ENCODE measurements around the gene ZFYVE21.

The ZFYVE21 gene

DNA sequence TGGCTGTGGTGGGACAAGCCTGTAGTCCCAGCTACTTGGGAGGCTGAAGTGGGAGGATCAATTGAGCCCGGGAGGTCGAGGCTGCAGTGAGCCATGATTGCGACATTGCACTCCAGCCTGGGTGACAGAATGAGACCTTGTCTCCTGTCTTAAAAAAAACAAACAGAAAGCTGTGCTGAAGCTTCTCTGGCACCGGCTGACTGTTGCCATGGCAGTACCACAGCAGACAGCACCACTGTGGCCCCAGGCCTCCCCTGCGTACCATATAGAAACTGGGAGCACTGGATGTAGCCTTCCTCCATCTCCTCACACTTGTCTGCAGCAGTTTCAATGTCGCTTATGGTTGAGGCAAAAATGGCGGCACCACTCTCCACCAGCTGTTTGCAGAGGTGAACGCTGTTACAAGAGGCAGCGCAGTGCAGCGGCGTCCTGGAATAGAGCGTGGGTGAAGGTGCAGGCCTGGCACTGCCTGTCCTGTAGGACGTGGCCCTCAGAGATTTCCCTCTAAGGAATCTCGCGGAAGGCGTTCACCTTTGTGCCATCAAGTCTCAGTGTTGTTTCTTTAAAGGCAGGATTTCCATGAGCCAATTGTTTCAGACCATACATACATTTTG is 21.9 kb downstream of the ZFYVE21 start:
- DNase-seq (ENCODE audit: low spot score), result no peak

DNA sequence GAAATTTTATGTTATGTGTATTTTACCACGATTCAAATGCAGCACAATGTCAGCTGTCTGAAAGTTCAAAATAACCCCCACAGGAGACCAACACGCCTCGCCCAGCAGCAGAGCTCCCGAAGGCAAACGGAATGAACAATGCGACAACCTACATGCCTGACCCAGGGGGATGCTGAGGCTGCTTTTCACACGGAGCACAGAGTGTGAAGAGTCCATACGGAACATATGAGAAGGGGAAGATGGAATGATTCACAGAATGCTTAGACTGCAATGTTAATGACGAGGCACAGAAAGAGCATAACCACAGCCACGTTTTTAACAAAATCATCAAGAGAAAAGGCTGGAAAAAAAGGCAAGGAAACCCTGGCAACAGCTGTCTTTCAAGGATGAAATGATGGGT is 22.6 kb downstream of the ZFYVE21 start:
- DNase-seq (ENCODE audit: low spot score), result no peak

DNA sequence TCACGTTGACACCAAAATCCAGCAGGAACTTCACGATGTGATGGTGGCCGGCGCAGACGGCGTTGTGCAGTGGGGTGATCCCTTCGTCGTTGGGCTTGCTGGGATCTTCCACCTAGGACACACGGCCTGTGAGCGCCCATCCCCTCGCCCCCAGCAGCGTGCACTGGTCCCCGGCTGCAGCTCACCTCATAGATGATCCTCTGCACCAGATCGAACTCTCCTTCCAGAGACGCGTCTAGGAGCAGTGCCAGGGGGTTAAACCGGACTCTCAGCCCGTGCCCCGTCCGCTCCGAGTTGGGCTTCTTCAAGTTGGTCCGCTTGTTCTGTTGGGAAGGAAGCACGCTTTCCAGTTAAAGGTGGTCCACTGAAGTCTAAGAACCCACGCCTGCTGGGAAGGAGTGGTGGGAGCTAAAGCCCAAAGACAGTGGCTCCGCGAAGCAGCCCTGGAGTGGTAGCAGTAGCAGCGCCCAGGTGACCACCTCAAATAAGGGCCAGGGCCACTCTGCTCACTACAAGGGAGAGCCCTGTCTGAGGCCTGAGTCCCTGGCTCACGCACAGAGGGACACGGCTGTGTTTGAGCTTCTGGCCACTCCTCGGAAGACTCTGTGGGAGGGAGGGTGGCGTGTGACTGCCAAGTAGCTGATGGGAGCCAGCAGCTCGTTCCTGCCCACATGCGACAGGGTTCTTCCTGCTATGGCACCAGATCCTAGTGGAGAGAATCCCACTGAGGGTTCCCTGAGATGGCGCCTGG is 23.3 kb downstream of the ZFYVE21 start:
- DNase-seq (ENCODE audit: low spot score), result no peak

DNA sequence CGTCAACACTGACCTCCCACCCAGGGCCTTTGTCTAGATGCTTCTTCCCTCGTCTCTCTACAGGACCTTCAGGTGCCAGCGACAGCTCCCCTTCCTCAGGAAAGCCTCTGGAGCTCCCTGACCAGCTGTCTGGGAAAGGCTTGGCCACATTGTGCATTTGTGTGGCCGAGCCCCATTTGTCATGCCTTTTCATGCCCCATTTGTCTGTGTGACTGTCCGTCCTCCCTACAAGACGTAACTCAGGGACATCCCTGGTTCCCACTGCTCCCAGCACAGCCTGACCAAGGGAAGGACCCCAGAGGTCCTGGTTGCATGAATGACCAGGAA is 23.8 kb downstream of the ZFYVE21 start:
- DNase-seq (ENCODE audit: low spot score), result no peak

DNA sequence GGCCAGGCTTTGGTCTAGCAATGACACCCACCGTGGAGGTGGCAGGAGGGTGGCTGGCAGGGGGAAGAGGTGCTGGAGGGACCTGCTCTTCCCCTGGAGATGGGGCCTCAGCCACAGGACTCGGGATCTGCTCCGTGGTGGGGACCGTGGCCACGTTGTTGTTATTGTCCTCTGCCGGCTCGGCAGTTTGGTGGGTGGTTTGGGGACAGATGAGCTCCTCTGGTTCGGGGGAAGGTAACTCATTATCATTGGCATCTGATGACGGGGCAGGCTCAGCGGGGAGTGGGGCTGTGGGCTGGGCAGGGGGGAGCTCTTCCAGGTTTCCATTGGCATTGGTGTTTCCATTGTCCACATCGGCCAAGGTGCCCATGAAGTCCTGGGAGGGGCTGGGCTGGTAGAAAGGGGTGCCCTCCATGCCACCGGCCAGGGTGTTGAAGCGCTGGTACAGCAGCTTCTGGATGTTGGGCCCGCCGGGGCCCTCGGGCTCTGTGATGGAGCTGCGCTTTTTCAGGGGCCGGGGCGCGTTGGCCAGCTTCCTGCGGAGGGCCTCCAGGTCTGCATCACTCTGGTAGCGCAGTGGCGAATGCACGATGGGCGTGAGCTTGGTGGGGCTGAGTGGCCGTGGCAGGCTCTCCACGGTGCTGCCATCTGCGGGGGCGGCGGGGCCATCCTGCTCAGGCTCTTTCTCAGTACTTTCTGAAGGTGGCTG is 24.3 kb downstream of the ZFYVE21 start:
- no peak for DNase-seq (ENCODE audit: low spot score)

DNA sequence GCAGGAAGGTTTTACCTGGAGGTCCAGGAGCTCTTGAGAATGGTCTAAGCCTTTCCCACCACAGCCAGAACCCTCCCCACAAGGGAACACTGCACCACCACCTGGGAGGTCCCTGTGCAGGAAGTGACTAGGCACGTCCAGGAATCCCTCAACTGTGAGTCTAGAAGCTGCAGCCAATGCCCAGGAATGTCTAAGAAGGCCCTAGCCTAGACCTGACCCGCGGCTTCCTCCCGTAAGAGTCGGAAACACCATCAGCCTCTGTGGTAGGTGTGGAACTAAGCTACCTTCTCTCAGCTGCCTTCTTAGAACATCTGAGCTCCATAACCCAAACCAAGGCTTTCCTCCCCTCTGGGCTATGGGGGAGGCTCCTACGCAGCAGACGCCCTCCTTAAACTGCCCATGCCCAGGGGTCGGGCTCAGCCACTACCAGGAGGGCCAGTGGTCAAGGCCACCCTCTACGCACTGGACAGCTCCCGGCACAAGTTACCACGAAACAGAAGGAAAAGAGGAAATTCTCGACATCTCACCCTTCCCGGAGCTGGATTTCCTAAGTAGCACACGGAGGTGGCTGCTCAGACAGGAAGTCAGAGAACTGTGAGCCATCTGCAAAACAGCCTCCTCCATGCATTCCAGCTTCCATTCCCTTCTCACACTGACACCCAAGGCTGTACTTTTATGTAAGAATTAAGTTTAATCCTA is 25.5 kb downstream of the ZFYVE21 start:
- DNase-seq (ENCODE audit: low spot score), result no peak

DNA sequence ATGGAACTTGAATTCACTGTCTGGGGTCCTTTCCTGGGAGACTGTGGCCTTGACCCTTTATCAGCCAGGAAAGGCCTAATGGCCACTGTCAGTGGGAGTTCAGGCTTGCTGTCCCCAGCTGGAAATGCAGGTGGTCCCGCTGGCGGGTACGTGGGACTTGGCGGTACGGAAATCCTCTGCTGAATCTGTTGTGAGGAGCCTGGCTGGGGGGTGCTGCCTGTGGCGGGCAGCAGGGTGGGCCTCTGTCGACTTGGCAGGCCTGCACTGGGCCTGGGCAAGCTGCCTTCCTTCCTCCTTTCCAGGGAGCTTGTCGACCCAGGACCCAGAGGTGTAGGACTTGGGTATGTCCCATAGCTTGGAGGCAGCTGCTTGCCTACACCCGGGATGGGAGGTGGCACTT is 26.3 kb downstream of the ZFYVE21 start:
- DNase-seq (ENCODE audit: low spot score), result no peak

DNA sequence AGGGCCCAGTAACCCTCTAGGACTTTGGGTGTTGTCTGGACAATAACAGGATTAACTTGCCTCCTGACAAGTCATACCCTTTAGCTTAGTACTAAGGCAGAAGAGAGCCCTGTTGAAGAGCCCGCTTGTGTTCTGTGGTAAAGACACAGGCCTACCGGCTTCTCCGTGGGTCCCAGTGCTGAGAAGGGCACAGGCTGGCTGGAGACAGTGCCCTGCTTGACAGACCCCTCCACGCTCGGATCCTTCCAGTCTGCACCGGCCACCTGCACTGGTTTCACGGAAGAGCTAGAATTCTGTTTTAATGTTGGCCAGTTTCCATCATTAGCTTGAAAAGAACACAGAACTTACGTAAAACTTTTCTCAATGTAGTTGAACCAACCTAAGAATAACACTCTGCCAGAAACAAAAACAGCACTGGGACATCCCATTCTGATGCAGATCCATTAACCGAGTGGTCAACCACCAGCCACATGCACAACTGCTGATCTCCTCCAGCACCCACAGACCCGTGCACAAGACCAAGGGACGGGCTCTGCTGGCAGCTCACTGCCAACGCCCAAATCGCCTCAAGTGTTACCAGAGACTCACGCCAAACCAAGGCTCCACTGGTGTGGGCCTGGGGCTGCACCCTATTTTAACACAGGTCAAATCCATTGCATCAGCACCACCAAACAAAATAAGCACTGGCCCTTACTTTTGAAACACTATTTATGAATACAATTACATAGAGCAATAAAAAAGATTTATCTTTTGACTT is 27.1 kb downstream of the ZFYVE21 start:
- DNase-seq (ENCODE audit: low spot score), result no peak

DNA sequence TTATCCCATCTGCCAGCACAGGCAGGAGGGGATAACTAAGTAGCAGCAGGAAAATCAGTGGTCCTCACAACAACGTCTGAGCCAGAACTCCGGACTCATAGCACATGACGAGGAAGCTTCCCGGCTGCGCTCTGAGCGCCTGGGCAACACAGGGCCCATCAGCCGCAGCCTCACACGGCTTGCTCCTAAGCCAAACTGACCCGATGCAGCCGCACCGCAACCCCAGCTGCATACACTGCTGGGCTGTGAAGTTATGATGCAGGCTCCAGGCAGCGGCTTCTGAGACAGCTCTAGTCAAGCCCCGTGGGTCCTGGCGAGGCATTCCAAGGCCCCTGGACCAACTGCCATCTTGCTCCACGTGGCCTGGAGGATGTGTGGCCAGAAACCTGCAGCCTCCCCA is 28.1 kb downstream of the ZFYVE21 start:
- DNase-seq (ENCODE audit: low spot score), result no peak

DNA sequence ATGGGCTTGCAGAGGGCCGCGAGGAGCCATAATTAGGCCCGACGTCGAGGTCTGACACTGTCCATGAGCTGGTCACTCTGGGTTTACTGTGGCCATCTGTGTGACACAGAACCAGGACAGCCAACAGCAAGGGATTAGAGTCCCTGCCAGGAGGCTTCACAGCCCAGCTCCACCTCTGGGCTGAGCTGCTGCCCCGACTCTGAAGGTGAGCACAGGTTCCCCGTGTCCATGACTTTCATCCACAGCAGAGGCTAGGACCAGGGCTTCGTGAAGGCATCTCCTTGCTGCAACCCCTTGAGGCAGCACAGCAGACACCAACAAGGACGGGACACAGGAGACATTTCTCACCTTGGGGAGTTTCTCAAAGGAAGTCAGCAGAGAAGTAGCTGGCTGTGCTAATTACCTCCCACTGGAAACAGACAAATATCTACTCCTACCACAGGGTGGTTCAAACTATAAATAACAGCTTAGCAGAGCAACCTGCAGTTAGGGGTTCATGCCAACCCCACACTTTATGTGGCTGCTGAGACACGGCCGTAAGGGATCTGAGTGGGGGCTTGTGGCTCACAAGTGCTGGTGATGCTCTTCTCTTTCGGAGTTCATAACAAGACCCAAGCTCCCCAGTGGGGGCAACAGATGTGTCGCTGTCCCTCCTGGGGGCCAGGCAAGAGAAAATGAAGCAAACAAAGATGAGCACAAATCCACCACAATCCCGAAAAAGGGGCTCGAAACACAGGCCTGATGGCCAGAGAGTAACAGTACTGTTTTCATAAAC is 29.2 kb downstream of the ZFYVE21 start:
- no peak for DNase-seq (ENCODE audit: low spot score)

DNA sequence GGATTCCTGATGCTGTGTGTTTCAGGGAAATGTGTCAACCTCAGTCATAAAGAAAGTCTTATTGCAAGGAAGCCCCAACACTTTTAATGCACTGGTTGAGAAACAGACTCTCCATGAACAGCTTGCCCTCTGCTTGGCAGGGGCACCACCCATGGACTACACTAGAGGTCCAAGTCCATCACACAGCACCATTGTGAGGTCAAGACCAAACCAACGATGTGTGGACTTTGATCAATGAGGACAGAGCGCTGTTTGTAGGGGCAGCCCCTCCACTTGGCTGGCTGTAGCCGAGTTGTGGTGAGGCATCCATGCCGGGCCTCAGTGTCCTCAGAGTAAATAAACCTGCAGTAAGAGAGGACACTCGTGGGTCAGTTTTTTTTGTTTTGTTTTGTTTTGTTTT is 29.8 kb downstream of the ZFYVE21 start:
- DNase-seq (ENCODE audit: low spot score), result no peak

DNA sequence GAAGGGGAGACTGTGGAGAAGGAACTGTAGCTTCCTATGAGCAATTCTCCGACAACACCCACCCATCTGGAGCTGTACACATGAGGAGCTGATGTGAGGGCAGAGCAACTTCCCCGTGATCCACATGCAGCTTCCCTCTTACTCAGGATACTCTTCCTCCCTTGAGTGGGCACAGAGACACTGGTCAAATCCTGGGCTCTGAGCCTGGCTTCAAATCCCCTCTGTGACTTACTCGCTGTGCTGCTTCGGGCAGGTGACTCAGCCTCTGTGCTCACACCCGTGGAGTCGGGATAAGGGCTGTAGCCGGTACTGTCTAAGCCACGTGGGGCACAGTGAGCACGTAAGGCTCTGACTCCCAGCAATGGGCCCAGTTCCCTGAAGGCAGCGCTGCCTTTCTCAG is 31.1 kb downstream of the ZFYVE21 start:
- DNase-seq (ENCODE audit: low spot score), result no peak

DNA sequence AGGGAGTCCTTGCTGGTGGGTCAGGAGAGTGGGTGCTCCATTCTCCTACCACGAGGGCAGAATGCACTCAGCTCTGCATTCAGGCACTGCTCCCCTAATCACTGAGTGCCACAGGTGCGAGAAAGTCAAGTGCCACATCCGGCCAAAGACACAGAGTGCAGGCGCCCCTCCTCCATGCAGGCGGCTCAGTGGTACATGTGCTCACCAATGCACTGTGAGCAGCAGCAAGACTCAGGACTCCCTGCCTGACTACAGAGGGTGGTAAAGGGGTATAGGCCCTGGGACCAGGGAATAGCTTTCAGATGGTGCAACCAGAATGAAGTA is 32.9 kb downstream of the ZFYVE21 start:
- DNase-seq (ENCODE audit: low spot score), result no peak

DNA sequence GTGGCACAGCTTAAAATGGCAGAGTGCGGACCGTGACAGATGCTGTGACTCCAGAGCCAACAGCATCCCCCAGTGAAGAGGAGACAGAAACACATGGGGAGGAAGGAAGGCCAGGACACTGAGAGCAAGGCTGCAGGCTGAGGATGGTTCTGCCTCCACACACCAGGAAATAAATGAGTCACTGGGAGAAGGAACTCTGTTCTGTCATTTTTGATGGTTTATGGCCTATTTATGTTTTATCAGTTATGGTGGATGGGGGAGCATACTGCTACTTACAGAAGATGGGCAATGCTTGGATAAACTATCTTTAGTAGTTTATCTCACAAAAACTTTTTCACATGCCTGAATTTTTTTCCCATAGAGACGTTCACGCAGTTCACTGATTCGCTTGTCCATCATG is 33.8 kb downstream of the ZFYVE21 start:
- DNase-seq (ENCODE audit: low spot score), result no peak

DNA sequence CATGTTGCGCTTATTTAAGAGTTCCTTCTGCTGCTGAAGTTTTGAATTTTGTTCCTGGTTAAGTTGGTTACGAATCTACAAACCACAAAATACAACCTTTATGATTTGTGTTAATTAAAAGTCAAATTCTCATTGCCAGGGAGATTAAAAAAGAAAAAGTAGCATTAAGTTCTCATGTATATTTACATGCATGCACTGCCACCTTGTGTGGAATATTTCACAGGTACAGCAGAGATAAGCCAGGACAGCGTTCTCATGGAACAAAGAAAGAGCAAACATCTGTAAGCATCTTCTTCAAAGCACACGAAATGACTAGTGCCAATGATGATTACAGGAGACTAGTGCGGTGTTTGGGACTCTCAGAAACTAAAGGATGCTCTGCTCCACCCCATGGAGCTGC is 34.2 kb downstream of the ZFYVE21 start:
- DNase-seq (ENCODE audit: low spot score), result no peak

DNA sequence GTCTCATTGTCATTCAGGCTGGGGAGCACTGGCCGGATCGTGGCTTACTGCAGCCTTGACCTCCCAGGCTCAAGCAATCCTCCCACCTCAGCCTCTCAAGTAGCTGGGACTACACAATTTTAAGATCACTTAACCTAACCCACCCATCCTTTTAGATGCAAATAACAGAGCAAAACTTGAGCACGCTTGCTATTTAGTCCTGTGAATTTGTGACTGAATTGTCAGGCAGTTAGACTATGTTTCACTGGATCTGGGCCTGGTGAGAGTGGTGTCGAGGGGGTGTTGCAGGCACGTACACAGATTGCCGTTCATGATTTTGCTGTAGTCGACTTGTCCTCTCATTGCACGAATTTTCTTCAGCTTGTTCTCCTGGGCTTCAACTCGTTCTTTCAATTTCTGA is 38.2 kb downstream of the ZFYVE21 start:
- DNase-seq (ENCODE audit: low spot score), result no peak

DNA sequence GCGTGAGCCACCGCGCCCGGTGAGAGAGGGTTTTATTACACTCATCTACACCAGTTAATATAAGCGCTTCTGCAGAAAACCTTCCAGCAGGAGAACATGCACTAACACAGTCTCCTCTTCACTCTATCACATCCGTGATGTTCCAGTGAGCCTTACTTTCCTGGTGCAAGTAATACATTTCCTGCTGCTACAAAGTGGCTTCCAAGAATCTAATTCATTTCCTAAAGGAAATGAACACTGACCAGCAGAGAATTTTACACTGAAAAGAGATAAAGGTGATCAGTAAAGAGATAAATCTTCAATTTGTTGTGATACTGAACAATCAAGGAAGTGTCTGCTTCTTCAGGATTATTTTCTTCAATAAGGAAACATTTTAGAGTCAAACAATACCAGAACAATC is 39.5 kb downstream of the ZFYVE21 start:
- DNase-seq (ENCODE audit: low spot score), result no peak

DNA sequence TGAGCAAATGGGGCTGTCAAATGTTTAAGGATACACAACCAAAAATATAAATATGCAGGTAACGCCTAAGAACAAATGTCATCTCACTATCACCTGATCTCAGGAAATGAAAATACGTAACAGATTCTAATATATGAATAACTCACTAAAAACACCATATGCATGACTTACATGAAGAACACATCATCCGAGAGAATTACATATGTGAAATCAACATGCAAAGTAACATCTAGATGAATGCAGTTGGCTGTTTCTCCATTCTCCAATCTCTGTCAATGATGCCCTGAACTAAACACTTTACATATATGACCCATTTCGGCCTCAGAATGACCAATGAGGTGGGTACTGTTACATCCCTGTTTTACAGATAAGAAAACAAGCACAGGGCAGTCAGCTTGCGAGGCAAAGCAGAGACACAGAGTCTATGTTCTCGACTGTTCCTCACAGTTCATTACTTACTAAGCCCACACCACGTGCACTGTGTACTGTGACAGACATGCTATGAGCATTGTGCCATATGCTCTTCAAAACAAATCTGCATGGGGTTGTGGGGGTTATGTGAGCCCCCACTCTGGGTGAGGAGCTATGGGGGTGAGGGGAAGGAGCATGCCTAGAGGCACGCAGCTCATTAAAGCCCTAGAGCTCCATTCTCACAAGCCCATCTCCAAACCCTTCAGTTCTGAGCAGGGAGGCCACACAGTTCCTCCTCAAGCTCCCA is 42.6 kb downstream of the ZFYVE21 start:
- no peak for DNase-seq (ENCODE audit: low spot score)

DNA sequence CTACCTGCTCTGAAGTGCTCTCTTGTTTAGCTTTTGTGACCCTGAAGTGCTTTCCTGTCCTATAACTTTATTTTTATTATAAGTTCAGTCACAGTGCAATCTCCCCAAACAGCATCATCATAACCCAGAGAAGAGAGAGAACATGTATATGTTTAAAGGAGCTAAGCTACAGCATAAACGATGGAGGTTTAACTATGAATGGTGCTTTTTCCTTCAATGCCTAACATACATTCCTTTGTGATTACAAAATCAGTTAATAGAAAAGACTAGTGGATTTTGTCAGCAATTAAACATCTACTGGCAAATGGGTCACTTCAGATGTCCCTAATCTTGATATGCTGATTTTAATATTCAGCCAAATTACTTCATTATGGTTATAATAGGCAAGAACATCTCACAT is 46.4 kb downstream of the ZFYVE21 start:
- no peak for DNase-seq (ENCODE audit: low spot score)

DNA sequence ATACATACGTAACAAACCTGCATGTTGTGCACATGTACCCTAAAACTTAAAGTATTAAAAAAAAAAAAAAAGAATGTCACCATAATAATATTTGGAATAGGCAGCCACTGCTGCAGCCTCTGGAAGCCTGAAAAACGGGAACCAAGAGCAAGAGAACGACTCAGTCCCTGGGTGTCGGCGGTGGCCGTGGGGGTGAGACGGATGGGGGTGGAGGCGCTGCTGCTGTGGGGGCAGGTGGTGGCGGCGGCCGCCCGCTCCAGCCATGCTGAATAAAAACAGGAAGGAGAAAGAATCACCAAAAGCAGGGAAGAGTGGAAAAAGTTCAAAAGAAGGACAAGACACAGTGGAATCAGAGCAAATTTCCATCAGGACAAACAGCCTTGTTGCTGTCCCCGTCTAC is 46.9 kb downstream of the ZFYVE21 start:
- no peak for DNase-seq (ENCODE audit: low spot score)
